Sciatic nerve (tissue), 2 donors: ENCODE data around the gene UNC5A. TPM values are rescaled to one million over a fixed set of nuclear protein-coding genes. Genes with fewer than 3 reads are reported as not detected.

ENCODE experiments used
- ATAC-seq: fragments of 200-7000 bp; cut with Tn5 transposase; one replicate; pipeline ENCODE4 v1.9.1; 2020; ENCODE audit warnings: mild to moderate bottlenecking, moderate library complexity
- DNase-seq: peaks from one replicate; pipeline ENCODE4 v3.0.0-alpha.2; 2020; ENCODE audit warnings: low spot score
- intact Hi-C: fragments of 100-400 bp; cut with DNase I; formaldehyde crosslinking; loops from one replicate; pipeline ENCODE4 v1.14.2; 2022
- total RNA-seq: library from RNA; stranded (reverse); fragmentation: NEBNext Ultra II Directional; extraction: Animal tissue kit (Norgen Biotek cat#: 25700); gene quantifications from one replicate; pipeline ENCODE4 v1.2.1, GENCODE V29; 2021
- donor health status: DM: no; HTN: no; CAD: no.
- donor health status: DM: no; HTN: no; CAD: no.

UNC5A gene
- total RNA-seq, 1 donor from 2014 or later, result not detected

- intact Hi-C loops, result no loop called here
- peak; percentile 40 for DNase-seq
- ATAC-seq, result no peak
These were observed 29.9 kb upstream of the UNC5A start for GRCh38 chr5:176780176-176781053.

GRCh38 chr5:176781054-176781375 lies 29.3 kb upstream of the UNC5A start:
- ATAC-seq (no peak), DNase-seq (peak; percentile 38)
- intact Hi-C loops, result no loop called here

- peak; percentile 10 for DNase-seq
- no peak for ATAC-seq
These were observed 28.5 kb upstream of the UNC5A start for GRCh38 chr5:176781638-176782570.

GRCh38 chr5:176784218-176785165 lies 25.9 kb upstream of the UNC5A start:
- peak; percentile 36 for DNase-seq

More at GRCh38 chr5:176781638-176782570, 28.5 kb upstream of the UNC5A start:
- intact Hi-C loops, result no loop called here

GRCh38 chr5:176785184-176786145 lies 24.9 kb upstream of the UNC5A start:
- intact Hi-C loops, result no loop called here
- ATAC-seq (no peak), DNase-seq (no peak)

More at GRCh38 chr5:176784218-176785165, 25.9 kb upstream of the UNC5A start:
- no peak for ATAC-seq
- intact Hi-C loops, result no loop called here

- intact Hi-C loops, result no loop called here
- DNase-seq (no peak), ATAC-seq (no peak)
These were observed 22.7 kb upstream of the UNC5A start for GRCh38 chr5:176787676-176788075.

- DNase-seq (no peak), ATAC-seq (no peak)
- intact Hi-C loops, result no loop called here
These were observed 22.3 kb upstream of the UNC5A start for GRCh38 chr5:176788091-176788490.

GRCh38 chr5:176788941-176789872 lies 21.2 kb upstream of the UNC5A start:
- no peak for ATAC-seq
- intact Hi-C loops, result no loop called here

GRCh38 chr5:176789873-176790615 lies 20.3 kb upstream of the UNC5A start:
- DNase-seq (no peak), ATAC-seq (no peak)
- intact Hi-C loops, result no loop called here

More at GRCh38 chr5:176788941-176789872, 21.2 kb upstream of the UNC5A start:
- no peak for DNase-seq

- ATAC-seq, result no peak
- intact Hi-C loops, result no loop called here
These were observed 19.4 kb upstream of the UNC5A start for GRCh38 chr5:176790941-176791340.

GRCh38 chr5:176792655-176793342 lies 17.6 kb upstream of the UNC5A start:
- DNase-seq (no peak), ATAC-seq (no peak)
- intact Hi-C loops, result no loop called here

More at GRCh38 chr5:176790941-176791340, 19.4 kb upstream of the UNC5A start:
- no peak for DNase-seq

- intact Hi-C loops, result no loop called here
- ATAC-seq, result no peak
- DNase-seq, result no peak
These were observed 17.0 kb upstream of the UNC5A start for GRCh38 chr5:176793343-176793699.

GRCh38 chr5:176793736-176794135 lies 16.6 kb upstream of the UNC5A start:
- DNase-seq (no peak), ATAC-seq (no peak)
- intact Hi-C loops, result no loop called here

- intact Hi-C loops, result no loop called here
- ATAC-seq (no peak), DNase-seq (no peak)
These were observed 15.8 kb upstream of the UNC5A start for GRCh38 chr5:176794509-176794908.

- intact Hi-C loops, result no loop called here
- ATAC-seq (no peak), DNase-seq (no peak)
These were observed 13.9 kb upstream of the UNC5A start for GRCh38 chr5:176796411-176796810.
